SK-N-SH (cell line): ENCODE results near the gene MORF4L1. TPM values are rescaled to one million over a fixed set of nuclear protein-coding genes. Genes with fewer than 3 reads are reported as not detected.

Experiments
- CTCF ChIA-PET: fragments of 300-600, 350-600 bp; formaldehyde crosslinking; extraction: SDS; loops from one replicate; lab custom pipeline; 2021; lab: Yijun Ruan, JAX
- POLR2A ChIA-PET: fragments of 350-600 bp; sonication (Branson Sonifier 250); formaldehyde crosslinking; extraction: SDS; loops from one replicate; lab custom pipeline; 2020; ENCODE audit warnings: antibody characterized with exemption, inconsistent platforms; lab: Yijun Ruan, JAX
- DNase-seq: peaks from one replicate; pipeline ENCODE4 v3.0.0; 2012
- H2AFZ ChIP-seq: fragments of 200-600 bp; sonication (generic); 2 replicates; pipeline ENCODE4 v1.8.1; 2016; ENCODE audit warnings: antibody characterized with exemption, mild to moderate bottlenecking, low read depth
- H3F3A ChIP-seq: fragments of 200-600 bp; sonication (generic); replicated peaks from 2 replicates; pipeline ENCODE3; 2016; ENCODE audit warnings: antibody characterized with exemption, mild to moderate bottlenecking; ENCODE audit not compliant: insufficient read depth
- H3K27ac ChIP-seq, 2 experiments: fragments of 200-500 bp in 1 of 2; fragments of 200-600 bp in 1 of 2; sonication (Bioruptor generic) in 1 of 2; sonication (generic), shearing (Covaris generic) in 1 of 2; 2 replicates each; pipeline versions ENCODE4 v1.5.1 to v1.6.1; 2014 to 2016; ENCODE audit warnings: low read depth in 2 of 2, inconsistent platforms in 1 of 2, low read length in 1 of 2, mild to moderate bottlenecking in 1 of 2, mixed read lengths in 1 of 2
- H3K27me3 ChIP-seq: fragments of 200-600 bp; sonication (generic), shearing (Covaris generic); 2 replicates; pipeline ENCODE4 v1.6.1; 2016; ENCODE audit warnings: mixed run types; ENCODE audit not compliant: insufficient read depth
- H3K36me3 ChIP-seq, 2 experiments: fragments of 200-500 bp in 1 of 2; fragments of 200-600 bp in 1 of 2; sonication (Bioruptor generic) in 1 of 2; sonication (generic) in 1 of 2; replicated peaks in 1 of 2; 2 replicates each; pipeline versions ENCODE3 to v1.5.1; 2014 to 2016; ENCODE audit warnings: low read length in 1 of 2, mild to moderate bottlenecking in 1 of 2; ENCODE audit not compliant: insufficient read depth in 2 of 2, control insufficient read depth in 1 of 2
- H3K4me1 ChIP-seq, 2 experiments: fragments of 200-500 bp in 1 of 2; fragments of 200-600 bp in 1 of 2; sonication (Bioruptor generic) in 1 of 2; sonication (generic), shearing (Covaris generic) in 1 of 2; 2 replicates each; pipeline versions ENCODE4 v1.5.1 to v1.6.1; 2014 to 2016; ENCODE audit warnings: low read depth in 1 of 2, low read length in 1 of 2, mixed run types in 1 of 2; ENCODE audit not compliant: insufficient read depth in 2 of 2, control insufficient read depth in 1 of 2
- H3K4me2 ChIP-seq: fragments of 200-600 bp; sonication (generic), shearing (Covaris generic); 2 replicates; pipeline ENCODE4 v1.6.1; 2017; ENCODE audit warnings: mixed run types
- H3K4me3 ChIP-seq, 2 experiments: fragments of 200-500 bp in 1 of 2; fragments of 200-600 bp in 1 of 2; sonication (Bioruptor generic) in 1 of 2; sonication (generic), shearing (Covaris generic) in 1 of 2; 2 replicates each; pipeline versions ENCODE4 v1.5.1 to v1.8.1; 2014 to 2016; ENCODE audit warnings: low read depth in 2 of 2, inconsistent platforms in 1 of 2, low read length in 1 of 2, mild to moderate bottlenecking in 1 of 2, mixed read lengths in 1 of 2, moderate library complexity in 1 of 2
- H3K79me2 ChIP-seq: fragments of 200-600 bp; sonication (generic); 2 replicates; pipeline ENCODE4 v1.8.1; 2017; ENCODE audit warnings: mild to moderate bottlenecking; ENCODE audit not compliant: insufficient read depth
- H3K9ac ChIP-seq: fragments of 200-600 bp; sonication (generic); 2 replicates; pipeline ENCODE4 v1.6.1; 2017; ENCODE audit warnings: mixed run types
- H3K9me2 ChIP-seq: fragments of 200-600 bp; sonication (generic); 2 replicates; pipeline ENCODE4 v1.6.1; 2017; ENCODE audit warnings: mixed run types
- H3K9me3 ChIP-seq: fragments of 200-600 bp; sonication (generic); 2 replicates; pipeline ENCODE4 v1.6.1; 2017; ENCODE audit warnings: mixed run types, mild to moderate bottlenecking, moderate library complexity
- H4K20me1 ChIP-seq: fragments of 200-600 bp; sonication (generic); 2 replicates; pipeline ENCODE4 v1.6.1; 2017; ENCODE audit warnings: mild to moderate bottlenecking, mixed run types; ENCODE audit not compliant: insufficient read depth
- CTCF ChIP-seq: fragments of 200-600 bp; sonication (generic); IDR thresholded peaks from 2 replicates; pipeline ENCODE4 v1.6.1; 2017; ENCODE audit warnings: antibody characterized with exemption, mild to moderate bottlenecking, moderate library complexity
- ELF1 ChIP-seq: IDR thresholded peaks from 2 replicates; pipeline ENCODE4 v1.4.0; 2012
- EP300 ChIP-seq, 2 experiments: IDR thresholded peaks; 2 replicates each; pipeline versions ENCODE4 v1.4.0 to v1.6.1; 2012; ENCODE audit warnings: borderline replicate concordance in 1 of 2, low read depth in 1 of 2, low read length in 1 of 2
- EZH2phosphoT487 ChIP-seq: fragments of 200-600 bp; sonication (generic); IDR thresholded peaks from 2 replicates; pipeline ENCODE4 v1.6.1; 2017; ENCODE audit warnings: low read depth, mixed run types, mild to moderate bottlenecking, antibody characterized with exemption, moderate library complexity, borderline replicate concordance
- GATA2 ChIP-seq: sonication (generic); formaldehyde crosslinking; IDR thresholded peaks from 2 replicates; pipeline ENCODE4 v1.5.0; 2020; ENCODE audit warnings: mild to moderate bottlenecking, missing genetic modification reagents
- JUND ChIP-seq: IDR thresholded peaks from 2 replicates; pipeline ENCODE4 v1.4.0; 2012
- MXI1 ChIP-seq: IDR thresholded peaks from 2 replicates; pipeline ENCODE4 v1.6.1; 2012; ENCODE audit warnings: mild to moderate bottlenecking, low read depth, low read length, improper control_type of control experiment
- POLR2AphosphoS5 ChIP-seq: IDR thresholded peaks from 2 replicates; pipeline ENCODE4 v1.6.1; 2012; ENCODE audit warnings: low read depth, low read length
- RAD21 ChIP-seq: IDR thresholded peaks from 2 replicates; pipeline ENCODE4 v1.6.1; 2012; ENCODE audit warnings: mild to moderate bottlenecking, low read length
- TAF1 ChIP-seq: IDR thresholded peaks from 2 replicates; pipeline ENCODE4 v1.6.1; 2012; ENCODE audit warnings: low read depth, mild to moderate bottlenecking, low read length, moderate library complexity, borderline replicate concordance
- TCF12 ChIP-seq: IDR thresholded peaks from 2 replicates; pipeline ENCODE4 v1.4.0; 2012
- USF1 ChIP-seq: IDR thresholded peaks from 2 replicates; pipeline ENCODE4 v1.4.0; 2012; ENCODE audit warnings: low read depth, borderline replicate concordance
- YY1 ChIP-seq: IDR thresholded peaks from 2 replicates; pipeline ENCODE4 v1.4.0; 2012; ENCODE audit warnings: low read depth, mild to moderate bottlenecking
- ZBTB33 ChIP-seq: IDR thresholded peaks from 2 replicates; pipeline ENCODE4 v1.4.0; 2012; ENCODE audit warnings: low read depth, borderline replicate concordance
- WGBS: methylation state at CpG from one replicate; pipeline ENCODE4 v1.1.6; 2017; ENCODE audit warnings: low lambda C conversion rate; 5-methylcytosine and 5-hydroxymethylcytosine counted together
- polyA plus RNA-seq, 3 experiments: library from polyadenylated mRNA; depleted of rRNA; stranded (reverse); fragments of >200 nt; gene quantifications; 2 replicates each; pipeline ENCODE4 v1.2.3, GENCODE V29; 2012

Gene MORF4L1
- polyA plus RNA-seq, 1 of the 3 experiments (the other 2 are of a cell fraction), result 163 TPM

- CTCF ChIA-PET, result interaction anchor here (0.8 to 2.6 kb wide), 5 partner anchors 24 to 128 kb away, joined by 3 to 8 read pairs (median 3); no protein-coding TSS in a partner anchor
- H3K4me1 ChIP-seq, result peaks cover 2 to 42% of the 10 kb centered on the region in 2 experiments; a peak in 3 of 4 replicates
- H3K79me2 ChIP-seq, result peaks cover 100% of the 10 kb centered on the region
- no peak for DNase-seq
- no peaks in the 10 kb centered on the region for H3K9me3 ChIP-seq
- H4K20me1 ChIP-seq, result peaks cover 100% of the 10 kb centered on the region
- peaks cover 40 to 43% of the 10 kb centered on the region in 2 experiments for H3K36me3 ChIP-seq
- POLR2A ChIA-PET, result no interaction called here
- H3F3A ChIP-seq, result peaks cover 19% of the 10 kb centered on the region
- TF ChIP-seq JUND, result 0 out of 2 replicates have a peak, but pooled peaks have one; percentile 8
- TF ChIP-seq EZH2phosphoT487, result no peak
- H3K27me3 ChIP-seq, result no peaks in the 10 kb centered on the region
- peak overlapping the region in 1 of 2 experiments; percentile 35; a peak in 3 of 4 replicates for H3K27ac ChIP-seq
- 0 out of 2 replicates have a peak overlapping the region, but pooled peaks have one; percentile 15 for H3K4me2 ChIP-seq
- H2AFZ ChIP-seq, result no peak overlapping the region
- no peaks in the 10 kb centered on the region for H3K9me2 ChIP-seq
- no peak overlapping the region for H3K9ac ChIP-seq
- no peak overlapping the region for H3K4me3 ChIP-seq
These were observed 7.5 kb downstream of the MORF4L1 start for GRCh38 chr15:78880242-78880533.

GRCh38 chr15:78880813-78881212, 8.1 kb downstream of the MORF4L1 start:
- Histone ChIP-seq H3F3A (peaks cover 26% of the 10 kb centered on the region), H4K20me1 (peaks cover 100% of the 10 kb centered on the region), H3K9me3 (no peaks in the 10 kb centered on the region), H2AFZ (no peak overlapping the region), H3K4me1 (peaks cover 0 to 42% of the 10 kb centered on the region in 2 experiments; a peak in 3 of 4 replicates), H3K27ac (no peak overlapping the region), H3K79me2 (peaks cover 100% of the 10 kb centered on the region), H3K9ac (no peak overlapping the region), H3K27me3 (no peaks in the 10 kb centered on the region), H3K4me2 (0 out of 2 replicates have a peak overlapping the region, but pooled peaks have one; percentile 13), H3K9me2 (no peaks in the 10 kb centered on the region), H3K4me3 (no peak overlapping the region), H3K36me3 (peaks cover 47 to 48% of the 10 kb centered on the region in 2 experiments)
- 95% methylated on average over 1 of the region's 1 CpG for WGBS
- POLR2A ChIA-PET, result no interaction called here
- no peak for DNase-seq
- TF ChIP-seq YY1 (no peak), TCF12 (no peak), TAF1 (no peak), EZH2phosphoT487 (no peak), RAD21 (no peak), ELF1 (no peak)
- CTCF ChIA-PET, result interaction anchor here (1.2 kb wide), 1 partner anchor 24 kb away, joined by 3 read pairs; no protein-coding TSS in a partner anchor

- H3K27ac ChIP-seq, result no peak overlapping the region
- H3K27me3 ChIP-seq, result no peaks in the 10 kb centered on the region
- ChIA-PET POLR2A (no interaction called here), CTCF (interaction anchor here (0.8 to 1.9 kb wide), 3 partner anchors 8 to 28 kb away, joined by 3 to 7 read pairs (median 4); no protein-coding TSS in a partner anchor)
- no peak overlapping the region for H3K9ac ChIP-seq
- H3F3A ChIP-seq, result peaks cover 27% of the 10 kb centered on the region
- no peaks in the 10 kb centered on the region for H3K9me3 ChIP-seq
- no peak overlapping the region for H3K4me3 ChIP-seq
- 100% methylated on average over 1 of the region's 1 CpG for WGBS
- H3K36me3 ChIP-seq, result peaks cover 53 to 57% of the 10 kb centered on the region in 2 experiments
- H2AFZ ChIP-seq, result no peak overlapping the region
- H3K4me1 ChIP-seq, result peaks cover 0 to 42% of the 10 kb centered on the region in 2 experiments; a peak in 3 of 4 replicates
- no peak overlapping the region for H3K4me2 ChIP-seq
- H3K9me2 ChIP-seq, result no peaks in the 10 kb centered on the region
- peaks cover 100% of the 10 kb centered on the region for H4K20me1 ChIP-seq
- H3K79me2 ChIP-seq, result peaks cover 100% of the 10 kb centered on the region
- DNase-seq, result no peak
- no peak for TF ChIP-seq USF1
- TF ChIP-seq POLR2AphosphoS5, result no peak
- no peak for TF ChIP-seq MXI1
- no peak for TF ChIP-seq ZBTB33
- no peak for TF ChIP-seq EP300 (IDR thresholded peaks at IDR 0.05; ENCODE audit: borderline replicate concordance in 1 of 2, low read depth in 1 of 2, low read length in 1 of 2)
- TF ChIP-seq JUND, result no peak
- no peak for TF ChIP-seq CTCF
- no peak for TF ChIP-seq RAD21
- no peak for TF ChIP-seq ELF1
- no peak for TF ChIP-seq TAF1
- no peak for TF ChIP-seq GATA2 (CRISPR knock-in tag)
These were observed 9.0 kb downstream of the MORF4L1 start for GRCh38 chr15:78881681-78882080.
